Esophagus muscularis mucosa (tissue), 4 donors: Measurements from ENCODE around the gene ACTMAP. TPM values are rescaled to one million over a fixed set of nuclear protein-coding genes. Genes with fewer than 3 reads are reported as not detected.

Source experiments
- DNase-seq: peaks from one replicate; pipeline ENCODE4 v3.0.0-alpha.2; 2017; ENCODE audit errors: extremely low spot score
- H3K27ac ChIP-seq, 4 donors: fragments of 200-600 bp; sonication (generic); replicated peaks in 1 of 4; 1 replicate in 3 of 4; 2 replicates in 1 of 4; pipeline ENCODE4 v1.5.1; 2016 to 2019; ENCODE audit warnings: mild to moderate bottlenecking in 1 of 4
- H3K27me3 ChIP-seq, 4 donors: fragments of 200-600 bp; sonication (generic); one replicate each; pipeline versions ENCODE4 v1.5.1 to v1.6.0; 2016 to 2019
- H3K36me3 ChIP-seq, 4 donors: fragments of 200-600 bp; sonication (generic); one replicate each; pipeline ENCODE4 v1.5.1; 2016 to 2019
- H3K4me1 ChIP-seq, 4 donors: fragments of 200-600 bp; sonication (generic); one replicate each; pipeline ENCODE4 v1.5.1; 2016 to 2019
- H3K4me3 ChIP-seq, 4 donors: fragments of 200-600 bp; sonication (generic); 1 replicate in 2 of 4; 2 replicates in 2 of 4; pipeline ENCODE4 v1.5.1; 2016 to 2019; ENCODE audit warnings: mild to moderate bottlenecking in 4 of 4, moderate library complexity in 1 of 4
- H3K9me3 ChIP-seq, 4 donors: fragments of 200-600 bp; sonication (generic); 1 replicate in 3 of 4; 2 replicates in 1 of 4; pipeline ENCODE4 v1.5.1; 2016 to 2019
- EP300 ChIP-seq: sonication (generic); formaldehyde crosslinking; IDR thresholded peaks from one replicate; pipeline ENCODE4 v1.6.1; 2017; ENCODE audit warnings: antibody characterized with exemption
- POLR2A ChIP-seq: fragments of 450-650 bp; IDR thresholded peaks from one replicate; pipeline ENCODE4 v1.6.1; 2017; ENCODE audit warnings: antibody characterized with exemption, moderate library complexity, mild to moderate bottlenecking, low read depth
- POLR2AphosphoS5 ChIP-seq, 2 donors: sonication (generic); formaldehyde crosslinking; IDR thresholded peaks; one replicate each; pipeline ENCODE4 v1.6.1; 2017; ENCODE audit warnings: antibody characterized with exemption in 2 of 2
- WGBS: methylation state at CpG from one replicate; pipeline ENCODE4 v1.1.5; 2018; 5-methylcytosine and 5-hydroxymethylcytosine counted together
- intact Hi-C: fragments of 100-400 bp; cut with DNase I; formaldehyde crosslinking; loops from one replicate; pipeline ENCODE4 v1.15.1; 2023
- total RNA-seq, 4 donors: library from RNA; depleted of rRNA; stranded (reverse); fragments of >200 nt; gene quantifications; one replicate each; pipeline versions ENCODE4 v1.1.0 to v1.2.1, GENCODE V29; 2016
- TF ChIP-seq, protein P1 (sequence below), 3 experiments: fragments of 200-600 bp in 2 of 3; fragments of 450-650 bp in 1 of 3; sonication (generic) in 2 of 3; IDR thresholded peaks; one replicate each; pipeline ENCODE4 v1.5.1; 2017 to 2019; ENCODE audit warnings: antibody characterized with exemption in 3 of 3, mild to moderate bottlenecking in 2 of 3, moderate library complexity in 1 of 3

The ACTMAP gene
- total RNA-seq, 4 donors from 2014 or later: 1.7 to 4.6 (median 3.7) TPM

- H3K27me3 ChIP-seq: no peaks in the 10 kb centered on the region
- H3K27ac ChIP-seq: peak overlapping the region; percentile 46 to 77 (median 62)
- H3K4me3 ChIP-seq: no peak overlapping the region
- TF ChIP-seq POLR2AphosphoS5 (IDR thresholded peaks at IDR 0.05) (no peak), POLR2A (no peak), EP300 (no peak)
- TF ChIP-seq, protein P1, sequence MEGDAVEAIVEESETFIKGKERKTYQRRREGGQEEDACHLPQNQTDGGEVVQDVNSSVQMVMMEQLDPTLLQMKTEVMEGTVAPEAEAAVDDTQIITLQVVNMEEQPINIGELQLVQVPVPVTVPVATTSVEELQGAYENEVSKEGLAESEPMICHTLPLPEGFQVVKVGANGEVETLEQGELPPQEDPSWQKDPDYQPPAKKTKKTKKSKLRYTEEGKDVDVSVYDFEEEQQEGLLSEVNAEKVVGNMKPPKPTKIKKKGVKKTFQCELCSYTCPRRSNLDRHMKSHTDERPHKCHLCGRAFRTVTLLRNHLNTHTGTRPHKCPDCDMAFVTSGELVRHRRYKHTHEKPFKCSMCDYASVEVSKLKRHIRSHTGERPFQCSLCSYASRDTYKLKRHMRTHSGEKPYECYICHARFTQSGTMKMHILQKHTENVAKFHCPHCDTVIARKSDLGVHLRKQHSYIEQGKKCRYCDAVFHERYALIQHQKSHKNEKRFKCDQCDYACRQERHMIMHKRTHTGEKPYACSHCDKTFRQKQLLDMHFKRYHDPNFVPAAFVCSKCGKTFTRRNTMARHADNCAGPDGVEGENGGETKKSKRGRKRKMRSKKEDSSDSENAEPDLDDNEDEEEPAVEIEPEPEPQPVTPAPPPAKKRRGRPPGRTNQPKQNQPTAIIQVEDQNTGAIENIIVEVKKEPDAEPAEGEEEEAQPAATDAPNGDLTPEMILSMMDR (IDR thresholded peaks at IDR 0.05): no peak
- WGBS: 82% methylated on average over 8 of the region's 10 CpGs
- H3K9me3 ChIP-seq: no peaks in the 10 kb centered on the region
- DNase-seq: no peak
- intact Hi-C loops: no loop called here
- peaks cover 13 to 41% (median 37%) of the 10 kb centered on the region in 4 donors for H3K4me1 ChIP-seq
- H3K36me3 ChIP-seq: peaks cover 26 to 59% (median 44%) of the 10 kb centered on the region in 4 donors
These were observed 8.5 kb downstream of the ACTMAP start for GRCh38 chr19:40741527-40742390.

DNA sequence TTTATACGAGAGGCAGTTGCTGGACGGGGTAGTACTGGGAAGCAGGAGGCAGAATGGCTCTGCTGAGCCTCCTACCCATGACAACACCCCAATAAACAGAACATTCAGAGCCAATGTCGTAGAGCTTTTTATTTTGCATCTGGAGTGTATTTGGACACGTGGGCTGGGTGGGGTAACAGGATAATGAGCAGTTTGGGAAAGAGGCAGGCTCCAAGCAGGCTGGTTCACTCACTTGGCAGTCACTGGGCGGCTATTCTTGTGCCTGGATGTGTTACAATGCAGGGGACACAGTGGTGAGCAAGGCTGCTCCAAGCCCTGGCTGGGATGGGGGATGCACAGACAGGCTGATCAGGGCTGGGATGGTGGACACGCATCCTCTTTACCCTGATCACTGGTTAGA is 9.5 kb downstream of the ACTMAP start:
- intact Hi-C loops: no loop called here
- Histone ChIP-seq H3K4me1 (peaks cover 13 to 41% (median 35%) of the 10 kb centered on the region in 4 donors), H3K27me3 (no peaks in the 10 kb centered on the region), H3K4me3 (peak overlapping the region in 3 of 4 donors; percentile 3 to 38 (median 20)), H3K9me3 (no peaks in the 10 kb centered on the region), H3K36me3 (peaks cover 36 to 69% (median 55%) of the 10 kb centered on the region in 4 donors), H3K27ac (peak overlapping the region; percentile 46 to 77 (median 62))
- no peak for DNase-seq
- TF ChIP-seq POLR2AphosphoS5 (IDR thresholded peaks at IDR 0.05) (peak; percentile 13 to 51), POLR2A (no peak)
- WGBS: 58% methylated on average over 5 of the region's 6 CpGs

- TF ChIP-seq EP300 (no peak), POLR2A (no peak), POLR2AphosphoS5 (IDR thresholded peaks at IDR 0.05) (no peak)
- TF ChIP-seq, protein P1 (IDR thresholded peaks at IDR 0.05): no peak
- Histone ChIP-seq H3K27ac (peak overlapping the region; percentile 46 to 77 (median 62)), H3K27me3 (no peaks in the 10 kb centered on the region), H3K9me3 (no peaks in the 10 kb centered on the region), H3K4me1 (peaks cover 13 to 34% (median 29%) of the 10 kb centered on the region in 4 donors), H3K36me3 (peaks cover 43 to 75% (median 61%) of the 10 kb centered on the region in 4 donors), H3K4me3 (peak overlapping the region in 3 of 4 donors; percentile 3 to 38 (median 20))
- intact Hi-C loops: no loop called here
- WGBS: 81% methylated on average over 8 of the region's 16 CpGs
- no peak for DNase-seq
These were observed 10.2 kb downstream of the ACTMAP start for GRCh38 chr19:40739871-40740703.

- WGBS: 84% methylated on average over 11 of the region's 22 CpGs
- H3K4me3 ChIP-seq: no peak overlapping the region
- no peaks in the 10 kb centered on the region for H3K27me3 ChIP-seq
- no peak for DNase-seq
- intact Hi-C loops: no loop called here
- H3K36me3 ChIP-seq: peaks cover 51 to 84% (median 70%) of the 10 kb centered on the region in 4 donors
- peaks cover 13 to 26% (median 24%) of the 10 kb centered on the region in 4 donors for H3K4me1 ChIP-seq
- peak overlapping the region; percentile 46 to 77 (median 62) for H3K27ac ChIP-seq
- H3K9me3 ChIP-seq: no peaks in the 10 kb centered on the region
- TF ChIP-seq, protein P1 (IDR thresholded peaks at IDR 0.05): no peak
- TF ChIP-seq POLR2AphosphoS5 (IDR thresholded peaks at IDR 0.05) (no peak), POLR2A (no peak), EP300 (no peak)
These were observed 11.0 kb downstream of the ACTMAP start for GRCh38 chr19:40739030-40739839.
